Fibroblast of mammary gland (primary cell): ENCODE results near the gene TCF15.

Source experiments
- DNase-seq: peaks from one replicate; pipeline ENCODE4 v3.0.0-alpha.2; 2010; ENCODE audit warnings: low read depth
- H3K4me3 ChIP-seq: 2 replicates; pipeline ENCODE4 v1.5.1; 2011; ENCODE audit warnings: low read depth, mild to moderate bottlenecking, low read length, moderate library complexity; ENCODE audit not compliant: control insufficient read depth
- TF ChIP-seq, protein P1 (sequence below): conservative IDR thresholded peaks from 2 replicates; pipeline ENCODE4 v1.5.1; 2011; ENCODE audit warnings: low read depth, low read length, inconsistent platforms; ENCODE audit not compliant: control insufficient read depth, insufficient read depth

TCF15 gene

DNA sequence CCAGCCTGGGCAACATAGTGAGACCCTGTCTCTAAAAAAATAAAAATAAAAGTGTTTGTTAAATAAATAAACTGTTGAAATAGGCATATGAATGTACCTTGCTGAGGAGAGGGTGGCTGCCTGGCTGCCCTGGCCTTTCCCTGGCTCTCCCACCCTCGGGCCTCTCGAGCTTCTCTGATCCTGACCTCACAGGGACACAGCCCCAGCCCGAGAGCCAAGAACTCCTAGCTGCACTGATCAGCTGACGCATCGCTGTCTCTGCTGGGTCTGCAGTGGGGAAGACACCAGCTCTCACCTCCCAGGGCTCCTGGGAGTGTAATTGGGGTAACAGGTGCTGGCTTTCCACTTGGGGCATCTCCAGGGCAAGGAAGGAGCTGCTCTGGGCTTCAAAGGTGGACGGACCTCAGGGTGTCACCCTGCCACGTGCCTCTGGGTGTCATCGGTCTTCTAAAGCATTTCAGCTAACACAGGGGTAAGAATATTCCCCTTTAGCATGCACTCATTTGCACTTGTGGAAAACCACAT, 6.9 kb downstream of the TCF15 start:
- DNase-seq: no peak
- TF ChIP-seq, protein P1, sequence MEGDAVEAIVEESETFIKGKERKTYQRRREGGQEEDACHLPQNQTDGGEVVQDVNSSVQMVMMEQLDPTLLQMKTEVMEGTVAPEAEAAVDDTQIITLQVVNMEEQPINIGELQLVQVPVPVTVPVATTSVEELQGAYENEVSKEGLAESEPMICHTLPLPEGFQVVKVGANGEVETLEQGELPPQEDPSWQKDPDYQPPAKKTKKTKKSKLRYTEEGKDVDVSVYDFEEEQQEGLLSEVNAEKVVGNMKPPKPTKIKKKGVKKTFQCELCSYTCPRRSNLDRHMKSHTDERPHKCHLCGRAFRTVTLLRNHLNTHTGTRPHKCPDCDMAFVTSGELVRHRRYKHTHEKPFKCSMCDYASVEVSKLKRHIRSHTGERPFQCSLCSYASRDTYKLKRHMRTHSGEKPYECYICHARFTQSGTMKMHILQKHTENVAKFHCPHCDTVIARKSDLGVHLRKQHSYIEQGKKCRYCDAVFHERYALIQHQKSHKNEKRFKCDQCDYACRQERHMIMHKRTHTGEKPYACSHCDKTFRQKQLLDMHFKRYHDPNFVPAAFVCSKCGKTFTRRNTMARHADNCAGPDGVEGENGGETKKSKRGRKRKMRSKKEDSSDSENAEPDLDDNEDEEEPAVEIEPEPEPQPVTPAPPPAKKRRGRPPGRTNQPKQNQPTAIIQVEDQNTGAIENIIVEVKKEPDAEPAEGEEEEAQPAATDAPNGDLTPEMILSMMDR: no peak
- no peak overlapping the region for H3K4me3 ChIP-seq

DNA sequence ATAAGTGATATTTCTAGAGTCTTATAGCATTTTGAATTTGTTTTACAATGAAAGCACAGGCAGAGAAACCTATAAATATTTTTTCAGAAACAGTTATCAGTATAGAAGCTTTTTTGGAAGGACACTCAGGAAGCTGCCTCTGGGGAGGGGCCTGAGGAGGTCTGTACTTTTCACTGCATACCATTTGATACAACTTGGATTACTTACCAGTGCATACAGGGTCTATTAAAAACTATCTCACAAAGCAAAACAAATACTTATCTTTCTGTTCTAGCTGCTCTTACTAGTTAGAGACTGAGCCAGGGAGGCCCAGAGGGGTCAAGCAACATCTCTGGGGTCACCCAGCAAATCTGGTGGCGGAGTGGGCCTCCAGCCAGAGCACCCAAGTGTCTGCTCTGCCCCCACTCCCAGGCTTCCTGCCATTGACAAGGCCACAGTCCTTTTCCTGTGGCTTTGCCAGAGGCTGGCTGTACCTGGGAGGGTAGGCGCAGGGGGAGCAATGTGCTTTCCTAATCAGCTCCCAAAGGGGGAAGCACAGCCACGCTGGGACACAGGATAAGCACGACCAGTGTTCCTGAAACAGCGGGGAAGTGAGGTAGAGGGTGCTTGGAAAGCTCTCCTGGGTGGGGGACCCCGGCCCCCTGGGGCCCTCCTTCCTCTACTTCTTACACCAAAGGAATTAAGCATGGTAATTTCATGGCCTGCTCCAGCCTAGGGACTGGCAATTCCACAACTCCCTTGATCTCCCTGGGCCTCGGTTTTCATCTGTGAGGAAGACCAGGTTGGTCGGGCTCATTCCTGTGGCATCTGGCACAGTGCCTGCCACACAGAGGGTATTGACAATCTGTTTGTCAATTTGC, 7.8 kb downstream of the TCF15 start:
- DNase-seq: no peak
- TF ChIP-seq, protein P1: no peak

DNA sequence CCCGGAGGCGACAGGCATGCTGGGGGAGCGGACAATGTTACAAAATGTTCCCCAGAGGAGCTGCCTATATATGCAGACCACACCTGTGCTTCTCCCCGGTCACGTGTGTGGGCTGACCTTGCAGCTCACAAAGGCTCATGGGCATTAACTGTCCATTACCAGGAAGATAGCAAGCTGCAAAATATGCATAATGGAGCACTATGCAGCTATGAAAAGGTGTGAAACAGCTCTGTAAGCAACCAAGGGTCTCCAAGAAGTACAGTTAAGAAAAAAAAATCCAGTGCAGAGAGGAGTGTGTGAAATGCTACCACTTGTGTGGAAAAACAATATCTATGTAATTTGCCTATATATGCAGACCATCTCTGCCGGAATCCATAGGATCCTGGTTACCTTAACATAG, 9.4 kb downstream of the TCF15 start:
- TF ChIP-seq, protein P1: no peak
- no peak overlapping the region for H3K4me3 ChIP-seq
- no peak for DNase-seq

More for the DNA sequence above, 7.8 kb downstream of the TCF15 start:
- no peak overlapping the region for H3K4me3 ChIP-seq

DNA sequence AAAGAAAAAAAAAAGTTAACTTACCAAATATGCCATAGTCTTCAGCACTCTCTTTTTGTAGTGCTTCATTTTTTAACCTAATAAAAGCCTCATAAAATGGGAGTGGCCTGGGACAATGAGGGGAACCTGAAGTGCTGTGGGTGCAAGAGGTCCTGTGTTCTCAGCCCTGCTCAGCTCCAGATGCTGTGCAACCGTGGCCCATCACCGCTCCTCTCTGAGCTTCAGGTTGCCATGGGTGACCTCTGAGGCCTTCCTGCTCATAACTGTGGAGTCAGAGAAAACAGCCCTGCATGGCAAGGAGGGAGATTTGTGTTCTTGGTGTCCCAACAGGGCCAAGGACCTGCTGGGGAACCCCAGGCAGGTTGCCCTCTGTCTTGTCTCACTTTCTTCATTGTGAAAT, 10.0 kb downstream of the TCF15 start:
- H3K4me3 ChIP-seq: no peak overlapping the region
- DNase-seq: no peak
- TF ChIP-seq, protein P1: no peak

DNA sequence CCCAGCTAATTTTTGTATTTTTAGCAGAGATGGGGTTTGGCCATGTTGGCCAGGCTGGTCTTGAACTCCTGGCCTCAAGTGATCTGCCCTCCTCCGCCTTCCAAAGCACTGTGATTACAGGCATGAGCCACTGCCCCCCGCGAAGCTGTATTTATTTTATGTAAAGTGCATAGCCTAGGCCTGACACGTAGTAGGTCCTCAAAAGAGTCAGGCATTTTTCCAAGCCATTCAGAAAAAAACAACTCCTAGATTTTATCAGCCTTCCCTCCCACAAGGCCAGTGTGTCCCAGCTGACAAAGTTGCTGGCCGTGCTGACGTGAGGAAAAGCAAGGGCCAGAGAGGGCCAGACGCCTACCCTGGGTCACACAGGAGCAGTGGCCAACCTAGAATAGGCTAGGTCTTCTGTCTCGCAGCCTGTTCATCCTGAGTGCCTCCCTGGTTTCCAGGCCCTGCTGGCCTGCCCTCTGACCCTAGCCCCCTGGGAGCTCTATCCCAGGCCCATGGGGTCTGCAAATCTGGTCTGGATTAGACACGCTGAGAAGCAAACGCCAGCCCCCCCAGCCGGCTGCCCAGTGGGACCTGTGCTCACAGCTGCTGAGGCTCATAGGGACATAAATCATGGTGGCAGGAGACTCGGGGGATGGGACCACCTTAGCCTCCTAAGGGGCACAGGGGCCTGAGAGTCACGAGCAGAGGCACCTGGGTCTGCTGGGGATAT, 11.8 kb downstream of the TCF15 start:
- DNase-seq: no peak
- TF ChIP-seq, protein P1: no peak
- no peak overlapping the region for H3K4me3 ChIP-seq

DNA sequence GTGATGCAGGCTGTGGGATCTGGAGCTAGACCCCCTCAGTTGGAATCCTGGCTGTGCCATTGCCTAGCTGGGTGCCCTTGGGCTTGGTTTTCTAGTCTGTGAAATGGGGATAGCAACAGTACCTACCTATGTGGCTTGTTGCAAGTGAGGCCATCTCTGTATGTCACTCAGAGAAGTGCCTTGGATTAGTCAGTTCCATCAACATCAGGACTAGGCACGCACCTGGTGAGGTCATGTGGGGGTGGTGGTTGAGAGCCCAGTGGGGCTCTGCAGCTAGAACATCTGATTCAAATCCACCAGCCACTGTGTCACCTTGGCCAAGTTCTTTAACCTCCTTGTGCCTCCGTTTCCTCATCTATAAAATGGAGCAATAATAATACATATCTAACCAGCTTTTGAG, 12.5 kb downstream of the TCF15 start:
- no peak for DNase-seq
- H3K4me3 ChIP-seq: no peak overlapping the region
- TF ChIP-seq, protein P1: no peak
